ENCODE measurements around the gene RPL31.

The RPL31 gene

GRCh38 chr2:100990166-100990565 lies 11.9 kb upstream of the RPL31 start:
- in situ Hi-C loops (cut with HindIII; ENCODE audit: low pct_ligation_motif_present, low pct_unique_long_range_greater_than_20kb, low sequenced_read_pairs), result no loop called here
- DNase-seq, result no peak

GRCh38 chr2:100990650-100991403 lies 11.3 kb upstream of the RPL31 start:
- no peak for DNase-seq
- in situ Hi-C loops (cut with HindIII; ENCODE audit: low pct_ligation_motif_present, low pct_unique_long_range_greater_than_20kb, low sequenced_read_pairs), result no loop called here

GRCh38 chr2:100991404-100991773 lies 10.7 kb upstream of the RPL31 start:
- in situ Hi-C loops (cut with HindIII; ENCODE audit: low pct_ligation_motif_present, low pct_unique_long_range_greater_than_20kb, low sequenced_read_pairs), result no loop called here
- no peak for DNase-seq

- in situ Hi-C loops (cut with HindIII; ENCODE audit: low pct_ligation_motif_present, low pct_unique_long_range_greater_than_20kb, low sequenced_read_pairs), result no loop called here
These were observed 9.8 kb upstream of the RPL31 start for GRCh38 chr2:100992262-100992661.

GRCh38 chr2:100993294-100993693 lies 8.8 kb upstream of the RPL31 start:
- DNase-seq, result no peak
- in situ Hi-C loops (cut with HindIII; ENCODE audit: low pct_ligation_motif_present, low pct_unique_long_range_greater_than_20kb, low sequenced_read_pairs), result no loop called here

More at GRCh38 chr2:100992262-100992661, 9.8 kb upstream of the RPL31 start:
- no peak for DNase-seq

GRCh38 chr2:100995309-100996075 lies 6.6 kb upstream of the RPL31 start:
- DNase-seq, result no peak
- in situ Hi-C loops (cut with HindIII; ENCODE audit: low pct_ligation_motif_present, low pct_unique_long_range_greater_than_20kb, low sequenced_read_pairs), result no loop called here

- DNase-seq, result no peak
- in situ Hi-C loops (cut with HindIII; ENCODE audit: low pct_ligation_motif_present, low pct_unique_long_range_greater_than_20kb, low sequenced_read_pairs), result no loop called here
These were observed 4.4 kb upstream of the RPL31 start for GRCh38 chr2:100997509-100998234.

GRCh38 chr2:100998235-100998573 lies 3.9 kb upstream of the RPL31 start:
- no peak for DNase-seq
- in situ Hi-C loops (cut with HindIII; ENCODE audit: low pct_ligation_motif_present, low pct_unique_long_range_greater_than_20kb, low sequenced_read_pairs), result no loop called here

- in situ Hi-C loops (cut with HindIII; ENCODE audit: low pct_ligation_motif_present, low pct_unique_long_range_greater_than_20kb, low sequenced_read_pairs), result no loop called here
- DNase-seq, result no peak
These were observed 2.1 kb upstream of the RPL31 start for GRCh38 chr2:100999995-101000394.

- DNase-seq, result peak; percentile 26
- in situ Hi-C loops (cut with HindIII; ENCODE audit: low pct_ligation_motif_present, low pct_unique_long_range_greater_than_20kb, low sequenced_read_pairs), result no loop called here
These were observed 631 bp downstream of the RPL31 start for GRCh38 chr2:101002562-101003277.

- DNase-seq, result no peak
- in situ Hi-C loops (cut with HindIII; ENCODE audit: low pct_ligation_motif_present, low pct_unique_long_range_greater_than_20kb, low sequenced_read_pairs), result no loop called here
These were observed 1.2 kb downstream of the RPL31 start for GRCh38 chr2:101003278-101003775.

- in situ Hi-C loops (cut with HindIII; ENCODE audit: low pct_ligation_motif_present, low pct_unique_long_range_greater_than_20kb, low sequenced_read_pairs), result no loop called here
These were observed 2.7 kb downstream of the RPL31 start for GRCh38 chr2:101004620-101005325.

GRCh38 chr2:101006065-101006715 lies 4.1 kb downstream of the RPL31 start:
- in situ Hi-C loops (cut with HindIII; ENCODE audit: low pct_ligation_motif_present, low pct_unique_long_range_greater_than_20kb, low sequenced_read_pairs), result no loop called here
- no peak for DNase-seq

More at GRCh38 chr2:101004620-101005325, 2.7 kb downstream of the RPL31 start:
- DNase-seq, result no peak

- no peak for DNase-seq
- in situ Hi-C loops (cut with HindIII; ENCODE audit: low pct_ligation_motif_present, low pct_unique_long_range_greater_than_20kb, low sequenced_read_pairs), result no loop called here
These were observed 5.6 kb downstream of the RPL31 start for GRCh38 chr2:101007415-101008345.

GRCh38 chr2:101011152-101011551 lies 9.1 kb downstream of the RPL31 start:
- DNase-seq, result no peak
- in situ Hi-C loops (cut with HindIII; ENCODE audit: low pct_ligation_motif_present, low pct_unique_long_range_greater_than_20kb, low sequenced_read_pairs), result no loop called here

GRCh38 chr2:101012054-101012705 lies 10.1 kb downstream of the RPL31 start:
- no peak for DNase-seq
- in situ Hi-C loops (cut with HindIII; ENCODE audit: low pct_ligation_motif_present, low pct_unique_long_range_greater_than_20kb, low sequenced_read_pairs), result no loop called here
